ENCODE results near the gene FRAT1. TPM values are rescaled to one million over a fixed set of nuclear protein-coding genes. Genes with fewer than 3 reads are reported as not detected.
A peak's percentile ranks its signal among the peaks of the same experiment; 100 is the strongest.

The FRAT1 gene
- total RNA-seq, 1 donor from 2014 or later = 3.5 TPM

- Mint-ChIP-seq H3K4me3 (ENCODE audit: unreplicated experiment) (no peak overlapping the region), H3K9me3 (ENCODE audit: unreplicated experiment) (no peaks in the 10 kb centered on the region), H3K4me1 (ENCODE audit: unreplicated experiment) (peaks cover 31% of the 10 kb centered on the region), H3K36me3 (ENCODE audit: unreplicated experiment) (peaks cover 15% of the 10 kb centered on the region), H3K27me3 (ENCODE audit: unreplicated experiment) (no peaks in the 10 kb centered on the region), H3K27ac (ENCODE audit: unreplicated experiment) (no peak overlapping the region)
- DNase-seq (ENCODE audit: extremely low spot score, unreplicated experiment) = no peak
- TF ChIP-seq CTCF (IDR thresholded peaks at IDR 0.05) = no peak
Observed at GRCh38 chr10:97329766-97330165, 10.7 kb downstream of the FRAT1 start.

GRCh38 chr10:97331153-97331703 is 12.2 kb downstream of the FRAT1 start:
- Mint-ChIP-seq H3K9me3 (ENCODE audit: unreplicated experiment) (no peaks in the 10 kb centered on the region), H3K4me3 (ENCODE audit: unreplicated experiment) (peak overlapping the region; percentile 43), H3K27ac (ENCODE audit: unreplicated experiment) (peak overlapping the region; percentile 48), H3K36me3 (ENCODE audit: unreplicated experiment) (peaks cover 15% of the 10 kb centered on the region), H3K4me1 (ENCODE audit: unreplicated experiment) (peaks cover 34% of the 10 kb centered on the region), H3K27me3 (ENCODE audit: unreplicated experiment) (peaks cover 9% of the 10 kb centered on the region)
- DNase-seq (ENCODE audit: extremely low spot score, unreplicated experiment) = no peak
- TF ChIP-seq CTCF (IDR thresholded peaks at IDR 0.05) = no peak

DNA sequence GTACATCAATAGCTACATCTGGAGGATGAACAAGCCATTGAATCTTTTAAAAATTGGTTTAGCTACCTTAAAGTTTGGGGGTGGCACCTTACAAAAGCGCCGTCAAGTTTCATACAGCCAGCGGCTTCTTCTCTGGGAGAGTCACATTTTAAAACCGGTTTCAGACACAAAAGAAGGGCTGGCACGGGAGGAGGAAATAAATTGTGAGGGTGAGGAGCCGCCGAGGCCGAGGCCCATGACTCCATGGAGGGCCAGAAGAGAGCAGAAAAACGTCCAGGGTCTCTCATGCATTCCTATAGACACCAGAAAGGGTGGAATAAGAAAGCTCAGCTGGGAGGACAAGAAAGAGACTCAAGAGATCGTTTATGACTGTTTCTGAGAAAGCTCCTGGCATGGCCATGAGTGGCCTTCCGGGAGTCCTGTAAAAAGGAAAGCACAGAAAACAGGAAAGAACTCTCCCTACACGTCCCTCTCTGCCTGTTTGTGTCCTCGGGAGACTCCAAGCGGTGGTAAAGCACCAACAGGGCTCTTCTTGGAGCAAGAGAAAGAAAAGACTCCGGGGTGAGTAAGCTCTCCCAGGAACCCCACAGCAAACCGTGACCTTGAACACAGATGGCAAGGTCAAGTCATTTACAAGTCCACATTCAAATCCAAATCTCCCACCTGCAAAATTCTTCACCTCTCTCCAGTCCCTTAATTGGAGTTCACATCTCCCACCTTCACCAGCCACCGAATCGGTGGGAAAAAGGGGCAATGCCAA is 13.7 kb downstream of the FRAT1 start:
- Mint-ChIP-seq H3K4me3 (ENCODE audit: unreplicated experiment) (peak overlapping the region; percentile 85), H3K4me1 (ENCODE audit: unreplicated experiment) (peaks cover 47% of the 10 kb centered on the region), H3K9me3 (ENCODE audit: unreplicated experiment) (no peaks in the 10 kb centered on the region), H3K27me3 (ENCODE audit: unreplicated experiment) (peaks cover 24% of the 10 kb centered on the region), H3K27ac (ENCODE audit: unreplicated experiment) (peak overlapping the region; percentile 91), H3K36me3 (ENCODE audit: unreplicated experiment) (peaks cover 15% of the 10 kb centered on the region)
- no peak for DNase-seq (ENCODE audit: extremely low spot score, unreplicated experiment)
- peak; percentile 48 for TF ChIP-seq CTCF (IDR thresholded peaks at IDR 0.05)

- no peaks in the 10 kb centered on the region for H3K9me3 Mint-ChIP-seq (ENCODE audit: unreplicated experiment)
- peak overlapping the region; percentile 85 for H3K4me3 Mint-ChIP-seq (ENCODE audit: unreplicated experiment)
- H3K4me1 Mint-ChIP-seq (ENCODE audit: unreplicated experiment) = peaks cover 47% of the 10 kb centered on the region
- DNase-seq (ENCODE audit: extremely low spot score, unreplicated experiment) = no peak
- H3K36me3 Mint-ChIP-seq (ENCODE audit: unreplicated experiment) = peaks cover 13% of the 10 kb centered on the region
- H3K27me3 Mint-ChIP-seq (ENCODE audit: unreplicated experiment) = peaks cover 29% of the 10 kb centered on the region
- H3K27ac Mint-ChIP-seq (ENCODE audit: unreplicated experiment) = peak overlapping the region; percentile 91
- no peak for TF ChIP-seq CTCF (IDR thresholded peaks at IDR 0.05)
Observed at GRCh38 chr10:97333351-97333600, 14.2 kb downstream of the FRAT1 start.

- Mint-ChIP-seq H3K4me3 (ENCODE audit: unreplicated experiment) (peak overlapping the region; percentile 85), H3K27me3 (ENCODE audit: unreplicated experiment) (peaks cover 34% of the 10 kb centered on the region), H3K9me3 (ENCODE audit: unreplicated experiment) (no peaks in the 10 kb centered on the region), H3K36me3 (ENCODE audit: unreplicated experiment) (peaks cover 11% of the 10 kb centered on the region), H3K4me1 (ENCODE audit: unreplicated experiment) (peaks cover 47% of the 10 kb centered on the region), H3K27ac (ENCODE audit: unreplicated experiment) (peak overlapping the region; percentile 91)
- no peak for DNase-seq (ENCODE audit: extremely low spot score, unreplicated experiment)
- no peak for TF ChIP-seq CTCF (IDR thresholded peaks at IDR 0.05)
Observed at GRCh38 chr10:97333601-97334369, 14.7 kb downstream of the FRAT1 start.

Data from osteocyte (in vitro differentiated cells).